MM.1S (cell line): ENCODE results near the gene DYNC1I1.

ENCODE experiments used
- EZH2 ChIP-seq: fragments of 300-600 bp; sonication (generic); optimal IDR thresholded peaks from 2 replicates; pipeline ENCODE3; 2017; ENCODE audit warnings: low read depth, mild to moderate bottlenecking, antibody characterized with exemption, low read length, mixed read lengths
- EZH2phosphoT487 ChIP-seq: fragments of 300-600 bp; sonication (generic); IDR thresholded peaks from 2 replicates; pipeline ENCODE4 v1.6.1; 2018; ENCODE audit warnings: antibody characterized with exemption, low read length
- TF ChIP-seq, protein P1 (sequence below): fragments of 300-600 bp; sonication (generic); IDR thresholded peaks from 2 replicates; pipeline ENCODE4 v1.5.1; 2016; ENCODE audit warnings: antibody characterized with exemption, low read length, mixed read lengths

DNA sequence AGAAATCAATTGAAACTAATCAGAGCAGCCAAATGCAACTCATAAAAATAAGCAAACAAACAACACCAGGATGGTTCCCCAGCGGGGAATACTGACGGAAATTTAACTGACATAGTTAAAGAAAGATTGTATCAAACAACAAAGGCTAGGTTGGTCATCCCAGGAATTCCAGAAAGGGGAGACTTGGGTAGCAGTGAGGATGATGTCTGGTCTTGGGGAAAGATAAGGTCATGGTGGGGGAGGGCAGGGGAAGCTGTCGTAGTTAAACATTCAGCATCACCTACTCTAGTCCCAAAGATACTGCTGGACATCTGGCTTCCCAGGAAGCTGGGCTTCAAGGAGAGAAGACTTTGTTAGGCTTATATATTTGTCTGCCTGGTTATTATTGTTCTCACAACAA, 50.4 kb downstream of the DYNC1I1 start:
- TF ChIP-seq, protein P1, sequence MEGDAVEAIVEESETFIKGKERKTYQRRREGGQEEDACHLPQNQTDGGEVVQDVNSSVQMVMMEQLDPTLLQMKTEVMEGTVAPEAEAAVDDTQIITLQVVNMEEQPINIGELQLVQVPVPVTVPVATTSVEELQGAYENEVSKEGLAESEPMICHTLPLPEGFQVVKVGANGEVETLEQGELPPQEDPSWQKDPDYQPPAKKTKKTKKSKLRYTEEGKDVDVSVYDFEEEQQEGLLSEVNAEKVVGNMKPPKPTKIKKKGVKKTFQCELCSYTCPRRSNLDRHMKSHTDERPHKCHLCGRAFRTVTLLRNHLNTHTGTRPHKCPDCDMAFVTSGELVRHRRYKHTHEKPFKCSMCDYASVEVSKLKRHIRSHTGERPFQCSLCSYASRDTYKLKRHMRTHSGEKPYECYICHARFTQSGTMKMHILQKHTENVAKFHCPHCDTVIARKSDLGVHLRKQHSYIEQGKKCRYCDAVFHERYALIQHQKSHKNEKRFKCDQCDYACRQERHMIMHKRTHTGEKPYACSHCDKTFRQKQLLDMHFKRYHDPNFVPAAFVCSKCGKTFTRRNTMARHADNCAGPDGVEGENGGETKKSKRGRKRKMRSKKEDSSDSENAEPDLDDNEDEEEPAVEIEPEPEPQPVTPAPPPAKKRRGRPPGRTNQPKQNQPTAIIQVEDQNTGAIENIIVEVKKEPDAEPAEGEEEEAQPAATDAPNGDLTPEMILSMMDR, result no peak
- TF ChIP-seq EZH2phosphoT487, result no peak
- TF ChIP-seq EZH2, result no peak
